G401.6 (cell line): ENCODE data around the gene RAC2.

Experiments
- FAIRE-seq: peaks from 2 replicates; lab custom pipeline; 2012; peaks lifted over from hg19 to GRCh38; lab: Jason Lieb, UNC

The RAC2 gene

DNA sequence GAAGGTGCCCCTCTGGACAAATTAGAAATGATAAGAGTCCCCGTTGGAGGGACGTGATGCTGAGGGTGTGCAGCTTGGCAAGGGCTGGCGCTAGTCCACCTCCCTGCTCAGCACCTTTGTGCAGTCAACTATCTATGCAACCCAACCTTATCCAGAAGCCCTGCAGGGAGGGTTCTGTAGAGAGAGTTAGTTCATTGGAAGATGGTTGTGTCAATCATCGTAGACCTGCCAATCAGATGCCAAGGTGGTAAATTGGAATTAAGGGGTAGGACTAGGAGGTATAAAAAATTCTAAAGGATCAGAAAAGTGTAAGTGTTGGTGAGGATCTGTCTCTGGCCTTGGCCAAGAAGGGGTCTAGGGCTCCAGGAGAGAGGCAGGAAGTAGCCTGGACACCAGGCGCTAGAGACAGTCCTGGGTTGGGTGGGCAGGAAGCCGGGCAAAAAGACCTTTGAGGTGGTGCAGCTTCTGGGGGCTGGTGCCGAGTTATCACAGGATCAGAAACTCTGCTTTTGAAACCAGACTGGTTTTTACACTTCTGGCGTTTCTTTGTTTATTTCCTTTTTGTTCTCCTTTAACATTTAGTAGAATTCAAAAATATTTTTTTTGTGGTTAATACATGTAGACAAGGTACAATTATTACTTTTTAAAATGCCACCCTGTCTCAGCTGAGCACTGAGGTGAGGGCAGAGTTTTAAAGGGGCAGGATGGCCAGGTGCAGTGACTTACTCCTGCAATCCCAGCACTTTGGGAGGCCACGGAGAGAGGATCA is 57.7 kb downstream of the RAC2 start:
- FAIRE-seq, result peak; percentile 85

DNA sequence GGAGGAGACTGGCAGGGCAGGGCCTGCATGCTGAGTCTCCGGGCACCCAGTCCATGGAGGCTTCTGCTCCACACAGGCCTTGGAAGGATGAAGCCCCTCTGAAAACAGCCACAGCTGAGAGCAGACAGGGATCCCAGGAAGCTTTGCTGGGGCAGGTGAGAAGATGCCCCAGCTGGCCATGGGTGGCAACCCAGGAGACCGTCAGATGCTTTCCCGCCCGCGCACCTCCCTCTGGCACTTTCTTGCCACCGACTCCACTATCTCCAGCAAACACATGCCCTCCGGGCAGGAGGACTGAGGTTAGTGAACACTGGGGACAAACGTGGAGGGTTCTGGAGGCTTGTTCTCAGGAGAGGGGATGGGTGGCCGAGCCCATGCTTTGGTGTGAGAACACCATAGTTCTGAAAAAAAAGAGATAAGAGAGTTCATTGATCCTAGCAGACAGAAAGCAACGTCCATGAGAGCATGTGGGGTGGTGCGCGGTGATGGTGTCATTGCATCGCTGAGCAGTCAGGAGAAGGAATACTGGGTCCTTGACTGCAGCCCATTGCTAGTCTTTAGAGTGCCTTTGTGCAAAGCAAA is 58.3 kb downstream of the RAC2 start:
- FAIRE-seq, result no peak

DNA sequence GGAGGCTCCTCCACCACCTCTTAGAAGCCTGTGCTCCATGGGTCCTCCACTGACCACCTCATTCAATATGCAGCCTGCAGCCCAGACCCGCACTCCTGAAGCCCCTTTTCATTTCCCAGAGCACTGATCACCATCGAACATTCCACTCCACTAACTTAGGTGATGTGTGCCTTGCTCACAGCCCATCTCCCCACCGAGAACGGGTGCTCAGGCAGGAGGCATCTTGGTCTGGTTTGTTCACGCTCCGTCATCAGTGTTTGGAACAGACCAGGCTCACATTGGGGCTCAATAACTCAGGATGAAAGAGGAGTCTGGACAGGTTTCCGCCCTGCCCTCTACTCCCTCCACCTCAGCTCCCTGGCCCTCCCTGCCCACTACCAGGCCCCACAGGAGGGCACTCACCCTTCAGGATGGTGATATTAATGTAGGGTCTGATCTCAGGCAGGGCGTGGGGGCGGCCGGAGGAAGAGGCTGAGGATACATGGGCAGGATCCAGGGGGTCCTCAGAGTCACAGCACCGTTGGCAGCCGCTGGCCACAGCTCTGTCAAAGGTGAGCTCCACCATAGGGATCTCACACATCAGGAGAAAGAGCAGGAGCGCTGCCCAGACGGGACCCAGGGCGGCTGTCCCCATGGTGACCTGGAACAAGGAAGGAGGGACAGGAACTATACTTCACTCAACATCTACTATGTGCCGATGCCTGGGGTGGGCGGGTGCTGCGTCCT is 59.1 kb downstream of the RAC2 start:
- FAIRE-seq, result no peak

DNA sequence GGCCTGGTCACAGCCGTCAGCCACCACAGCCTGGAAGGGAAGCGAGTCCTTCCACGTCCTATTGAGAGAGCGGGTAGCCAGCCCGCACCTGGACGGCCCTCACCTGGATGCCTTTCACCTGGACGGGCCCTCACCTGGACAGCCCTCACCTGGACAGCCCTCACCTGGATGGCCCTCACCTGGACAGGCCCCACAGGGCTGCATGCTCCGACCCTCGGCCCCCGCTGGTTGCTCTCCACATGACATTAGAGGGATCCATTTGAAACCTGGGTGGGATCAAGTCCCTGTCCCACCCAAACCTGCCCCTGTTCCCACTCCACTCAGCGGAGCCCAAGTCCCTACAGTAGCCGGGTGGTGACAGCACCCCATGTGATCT is 59.7 kb downstream of the RAC2 start:
- FAIRE-seq, result no peak

DNA sequence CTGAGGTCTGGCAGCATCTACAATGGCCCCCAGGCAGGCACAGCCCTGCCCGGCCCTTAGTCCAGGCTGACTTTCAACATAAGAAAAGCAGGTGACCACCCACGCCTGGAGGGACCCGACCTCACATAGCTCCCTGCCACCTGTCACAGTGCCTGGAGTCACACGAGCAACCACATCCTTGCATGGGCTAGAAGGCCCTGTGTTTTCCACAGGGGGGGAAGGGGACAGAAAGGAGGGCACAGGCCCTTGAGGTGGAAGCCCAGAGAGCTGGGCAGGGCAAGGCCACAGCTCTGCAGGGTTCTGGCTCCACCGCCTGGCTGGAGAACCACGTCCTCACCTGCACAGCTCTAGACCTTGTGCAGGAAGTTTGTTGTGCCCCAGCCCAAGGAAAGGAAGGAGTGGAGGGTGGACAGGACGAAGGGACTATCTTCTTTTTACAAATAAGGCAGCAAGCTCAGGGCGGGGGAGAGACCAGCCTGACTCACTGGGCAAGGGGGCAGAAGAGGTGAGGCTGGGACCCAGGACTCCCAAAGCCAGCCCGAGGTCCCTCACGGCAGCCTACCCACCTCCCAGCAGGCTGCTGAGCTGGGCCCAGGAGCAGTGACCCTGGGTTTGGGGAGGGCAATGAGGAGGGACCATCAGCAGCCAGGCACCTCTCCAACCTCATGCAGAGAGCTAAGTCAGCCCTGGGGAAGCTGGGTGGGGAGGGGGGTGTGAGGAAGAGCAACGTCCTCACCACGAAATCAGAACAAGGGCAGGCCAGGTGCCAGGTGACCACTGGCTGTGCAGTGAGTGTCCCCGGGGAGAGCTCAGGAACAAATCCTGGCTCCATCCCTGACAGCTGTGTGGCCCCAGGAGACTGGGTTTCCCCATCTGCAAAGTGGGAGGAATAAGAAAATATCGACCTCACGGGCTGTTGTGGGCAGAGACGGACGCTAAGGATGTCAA is 60.4 kb downstream of the RAC2 start:
- no peak for FAIRE-seq

DNA sequence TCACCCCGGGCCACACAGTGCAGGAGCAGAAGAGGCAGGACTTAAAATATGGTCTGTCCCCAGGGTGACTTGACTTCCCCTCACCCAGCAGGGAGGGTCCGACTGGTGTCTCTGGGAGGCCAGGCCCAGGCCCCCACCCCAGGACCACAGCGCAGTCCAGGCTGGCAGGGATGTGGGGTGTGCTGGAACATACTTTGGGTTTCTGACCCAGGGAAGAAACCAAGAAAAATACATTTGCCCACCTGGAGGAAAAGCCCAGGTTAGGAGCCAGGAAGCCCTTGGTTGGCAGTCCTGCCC is 61.2 kb downstream of the RAC2 start:
- no peak for FAIRE-seq

DNA sequence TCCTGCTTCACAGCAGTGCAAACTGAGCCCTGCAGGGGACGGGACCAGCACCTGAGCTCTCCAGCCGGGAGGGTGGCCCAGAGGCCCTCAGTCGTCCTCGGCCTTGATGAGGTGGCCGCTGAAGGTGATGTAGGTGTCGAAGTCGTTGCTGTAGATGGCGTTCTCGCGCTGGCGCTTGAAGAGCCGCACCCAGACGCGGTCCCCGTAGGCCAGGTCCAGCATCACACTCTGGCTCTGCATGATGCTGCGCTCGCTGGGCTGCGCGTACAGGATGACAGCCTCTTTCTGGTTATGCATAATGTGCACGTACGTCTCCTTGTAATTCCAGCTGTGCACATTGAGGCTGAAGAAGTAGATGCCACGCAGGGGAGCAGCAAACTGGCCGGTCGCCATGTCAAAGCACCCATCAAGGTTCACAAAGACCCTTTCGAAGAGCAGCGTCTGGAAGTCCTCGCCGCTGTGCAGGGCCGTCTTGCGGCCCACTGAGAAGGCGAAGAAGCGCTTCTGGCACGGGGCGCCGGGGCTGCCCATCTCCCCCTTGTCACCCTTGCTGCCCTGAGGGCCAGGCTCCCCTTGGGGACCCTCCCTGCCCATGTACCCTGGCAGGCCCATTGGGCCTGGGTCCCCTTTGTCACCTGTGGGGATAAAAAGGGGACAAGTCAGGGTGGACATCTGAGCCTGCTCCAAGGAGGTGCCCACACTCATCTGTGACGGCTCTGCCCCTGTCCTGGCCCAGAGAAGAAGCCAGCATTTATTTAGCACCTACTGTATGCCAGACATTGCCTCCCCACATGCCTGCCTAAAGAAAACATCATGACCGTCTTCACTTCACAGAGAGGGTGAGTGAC is 61.7 kb downstream of the RAC2 start:
- FAIRE-seq, result no peak

DNA sequence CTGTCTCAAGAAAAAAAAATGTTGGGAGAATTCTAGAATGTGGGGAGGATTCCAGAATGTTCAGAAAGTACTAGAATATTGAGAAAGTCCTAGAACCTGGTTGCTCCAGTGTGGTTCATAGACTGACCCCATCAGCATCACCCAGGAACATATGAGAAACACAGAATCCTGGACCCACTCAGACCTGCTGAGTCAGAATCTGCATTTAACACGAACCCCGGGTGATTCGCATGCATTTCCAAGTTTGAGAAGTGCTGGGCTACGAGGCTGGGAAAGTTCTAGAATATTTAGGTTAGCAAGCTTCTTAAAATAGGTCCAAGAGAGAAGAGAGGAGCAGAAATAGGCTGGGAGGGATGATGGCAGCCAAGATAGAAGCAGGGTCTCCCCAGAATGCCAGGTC is 62.4 kb downstream of the RAC2 start:
- no peak for FAIRE-seq

DNA sequence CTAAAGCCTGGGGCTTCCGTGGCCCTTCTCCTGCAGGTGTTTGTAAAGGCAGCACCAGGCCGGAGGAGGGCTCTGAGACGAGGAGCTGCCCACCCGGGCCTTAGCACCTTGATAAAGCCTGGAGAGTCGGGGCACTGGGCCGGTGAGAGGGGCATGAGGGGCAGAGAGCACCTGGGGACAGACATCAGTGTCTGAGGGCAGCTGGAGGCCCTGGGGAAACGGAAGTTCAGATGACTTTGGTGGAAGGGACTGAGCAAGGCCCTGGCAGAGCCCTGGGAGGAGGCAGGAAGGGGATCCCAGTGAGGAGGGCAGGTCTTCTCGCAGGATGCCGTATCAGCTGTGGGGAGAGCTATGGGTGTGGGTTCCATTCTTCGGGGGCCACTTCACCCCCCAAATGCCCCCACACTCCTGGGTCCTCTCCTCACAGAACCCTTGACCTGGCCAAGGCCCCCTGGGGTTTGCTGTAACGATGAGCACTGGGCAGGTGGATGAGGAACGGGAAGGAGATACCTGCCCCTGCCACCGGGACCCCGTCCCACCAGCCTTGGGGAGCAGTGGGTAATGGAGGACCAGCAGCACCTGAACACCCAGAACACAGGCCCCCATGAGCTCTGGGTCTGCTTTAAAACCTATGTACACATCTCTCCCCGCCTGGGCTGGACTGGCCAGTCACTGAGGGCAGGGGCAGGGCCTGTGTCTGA is 63.4 kb downstream of the RAC2 start:
- no peak for FAIRE-seq

DNA sequence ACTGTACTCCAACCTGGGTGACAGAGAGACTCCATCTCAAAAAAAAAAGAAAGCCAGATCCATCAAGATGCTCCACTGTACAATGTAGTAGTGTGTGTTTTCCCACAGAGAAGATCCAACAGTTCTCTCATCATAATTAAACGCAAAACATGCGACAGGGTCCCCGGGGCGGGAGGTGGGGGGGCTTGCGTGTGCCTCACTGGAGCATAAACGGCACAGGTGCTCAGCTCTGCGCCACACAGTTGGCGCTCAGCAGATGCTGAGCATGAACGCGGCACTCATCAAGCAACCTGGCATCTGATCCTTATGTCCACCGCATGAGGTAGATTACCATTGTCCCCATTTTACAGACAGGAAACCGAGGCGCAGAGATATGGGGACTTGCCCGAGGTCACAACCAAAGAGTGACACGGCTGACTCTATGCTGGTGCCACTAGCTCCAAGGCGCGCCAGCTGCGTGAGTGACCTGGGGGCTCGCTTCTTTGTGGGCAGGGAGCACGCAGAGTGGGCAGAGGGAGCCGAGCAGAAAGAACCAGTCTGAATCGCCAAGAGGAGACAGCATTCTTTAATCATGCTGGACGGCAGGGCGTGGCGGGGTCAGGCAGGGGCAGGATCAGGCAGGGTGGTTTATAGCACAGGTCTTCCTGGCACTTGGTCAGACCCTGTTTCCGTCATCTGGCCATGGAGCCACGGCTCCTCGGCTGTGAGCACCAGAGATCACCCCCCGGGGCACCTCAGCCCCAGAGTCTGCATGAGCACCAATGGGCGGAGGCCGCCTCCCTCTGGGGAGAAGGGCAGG is 64.2 kb downstream of the RAC2 start:
- no peak for FAIRE-seq

DNA sequence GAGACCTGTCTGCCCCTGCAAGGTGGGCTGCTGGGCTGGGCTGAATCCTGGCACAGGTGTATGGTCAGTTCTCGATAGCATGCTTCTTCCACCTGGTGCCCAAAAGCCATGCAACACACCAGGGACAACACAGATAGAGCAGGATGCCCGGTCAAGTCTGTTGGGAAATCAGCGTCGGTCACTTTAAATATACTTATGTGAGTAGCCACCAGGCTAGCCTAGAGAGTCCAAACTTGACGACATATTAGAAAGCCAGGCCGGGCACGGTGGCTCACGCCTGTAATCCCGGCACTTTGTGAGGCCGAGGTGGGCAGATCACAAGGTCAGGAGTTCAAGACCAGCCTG is 65.0 kb downstream of the RAC2 start:
- FAIRE-seq, result no peak

DNA sequence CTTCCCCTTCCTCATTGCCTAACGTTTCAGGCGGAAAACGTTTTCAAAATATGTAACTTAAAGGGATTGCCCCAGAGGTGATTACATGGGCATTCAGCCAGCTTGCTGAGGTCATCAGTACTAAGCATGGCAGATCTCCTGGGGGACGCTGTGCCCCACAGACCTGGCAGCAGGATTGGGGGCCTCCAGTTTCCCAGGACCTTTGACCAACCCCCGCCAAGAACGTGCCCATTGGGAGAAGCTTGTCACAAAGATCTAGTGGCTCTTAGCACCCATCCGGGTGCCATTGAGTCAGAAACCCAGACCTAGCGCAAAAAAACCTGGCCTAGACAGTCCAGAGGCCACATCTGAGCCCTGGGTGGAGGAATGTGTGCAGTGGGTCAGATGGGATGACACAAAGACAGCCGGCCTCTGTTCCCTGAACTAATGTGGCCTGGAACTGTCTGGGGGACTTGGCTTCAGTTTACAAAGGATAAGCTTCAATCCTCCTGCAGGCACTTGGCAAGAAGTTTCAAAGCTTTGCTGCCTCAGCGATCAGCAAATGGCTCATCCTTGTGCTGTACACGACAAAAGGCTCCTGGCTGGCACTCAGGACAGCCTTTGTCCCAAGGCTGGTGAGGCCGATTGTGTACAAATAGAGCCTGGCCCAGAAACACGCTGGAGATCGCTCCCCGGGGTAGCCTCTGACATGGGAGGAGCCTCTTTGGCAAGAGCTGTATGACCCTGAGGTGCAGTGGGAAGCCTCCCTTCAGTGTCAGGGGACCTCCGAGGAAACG is 65.5 kb downstream of the RAC2 start:
- no peak for FAIRE-seq

DNA sequence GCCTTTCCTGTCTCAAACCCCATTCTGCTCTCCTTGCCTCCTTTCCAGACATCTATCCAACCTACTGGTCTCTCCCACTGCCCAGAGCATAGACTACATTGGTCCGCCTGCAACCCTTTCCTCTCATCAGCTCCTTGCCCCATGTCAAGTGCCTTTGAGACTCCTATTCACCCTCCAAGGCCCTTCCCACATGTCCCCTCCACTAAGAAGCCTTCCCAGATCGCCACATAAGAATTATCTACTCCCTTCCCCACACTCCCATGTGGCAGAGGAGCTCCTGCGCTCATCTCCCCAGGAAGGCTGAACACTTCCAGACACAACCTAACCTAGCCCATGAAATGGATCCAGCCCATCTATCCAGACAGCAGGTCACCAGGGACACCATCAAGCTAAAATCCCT is 66.3 kb downstream of the RAC2 start:
- no peak for FAIRE-seq

DNA sequence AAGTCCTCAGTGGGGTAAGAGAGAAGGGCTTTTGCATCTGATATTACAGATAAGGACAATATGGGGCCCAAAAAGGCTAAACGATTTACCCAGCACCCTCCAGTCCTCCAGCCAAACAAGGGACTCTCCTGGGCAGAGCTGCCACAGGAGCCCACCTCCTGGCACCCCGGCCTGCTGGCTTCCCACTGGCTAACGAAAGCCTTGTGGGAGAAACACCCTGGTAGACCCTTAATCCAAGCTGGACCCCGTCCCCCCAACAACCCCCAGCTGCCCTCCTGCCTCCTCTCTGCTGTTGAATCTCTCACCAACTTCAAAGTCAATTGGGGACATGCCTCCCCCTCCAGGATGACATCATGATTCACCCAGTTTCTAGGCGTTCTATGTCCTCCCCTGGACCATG is 66.8 kb downstream of the RAC2 start:
- FAIRE-seq, result no peak

DNA sequence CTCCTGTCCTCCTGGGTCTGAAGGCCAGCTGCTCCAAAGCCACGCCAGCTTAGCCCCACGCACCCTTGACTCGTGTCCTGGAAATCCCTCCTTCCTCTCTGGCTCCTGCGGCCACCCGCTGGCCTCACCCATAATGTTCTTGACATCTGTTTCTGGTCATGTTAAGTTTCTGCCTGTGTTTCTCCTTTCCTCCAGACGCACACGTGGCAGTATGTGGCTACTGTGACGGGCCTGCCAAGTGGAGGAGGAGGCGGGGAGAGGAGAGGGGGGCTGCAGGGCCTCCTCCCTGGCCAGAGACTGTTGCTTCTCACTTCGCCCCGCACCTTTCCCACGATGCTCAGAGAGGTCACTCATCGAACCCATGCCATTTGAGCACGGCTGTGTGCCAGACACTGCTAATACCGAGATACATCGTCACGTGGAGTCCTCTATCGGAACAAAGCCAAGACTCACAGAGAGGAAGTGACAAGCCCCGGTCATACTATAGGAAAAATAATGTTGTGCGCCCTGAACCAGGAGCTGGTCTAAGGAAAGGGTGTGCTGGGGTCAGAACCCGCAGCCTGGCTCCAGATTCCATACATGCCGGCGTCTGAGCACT is 67.5 kb downstream of the RAC2 start:
- no peak for FAIRE-seq

DNA sequence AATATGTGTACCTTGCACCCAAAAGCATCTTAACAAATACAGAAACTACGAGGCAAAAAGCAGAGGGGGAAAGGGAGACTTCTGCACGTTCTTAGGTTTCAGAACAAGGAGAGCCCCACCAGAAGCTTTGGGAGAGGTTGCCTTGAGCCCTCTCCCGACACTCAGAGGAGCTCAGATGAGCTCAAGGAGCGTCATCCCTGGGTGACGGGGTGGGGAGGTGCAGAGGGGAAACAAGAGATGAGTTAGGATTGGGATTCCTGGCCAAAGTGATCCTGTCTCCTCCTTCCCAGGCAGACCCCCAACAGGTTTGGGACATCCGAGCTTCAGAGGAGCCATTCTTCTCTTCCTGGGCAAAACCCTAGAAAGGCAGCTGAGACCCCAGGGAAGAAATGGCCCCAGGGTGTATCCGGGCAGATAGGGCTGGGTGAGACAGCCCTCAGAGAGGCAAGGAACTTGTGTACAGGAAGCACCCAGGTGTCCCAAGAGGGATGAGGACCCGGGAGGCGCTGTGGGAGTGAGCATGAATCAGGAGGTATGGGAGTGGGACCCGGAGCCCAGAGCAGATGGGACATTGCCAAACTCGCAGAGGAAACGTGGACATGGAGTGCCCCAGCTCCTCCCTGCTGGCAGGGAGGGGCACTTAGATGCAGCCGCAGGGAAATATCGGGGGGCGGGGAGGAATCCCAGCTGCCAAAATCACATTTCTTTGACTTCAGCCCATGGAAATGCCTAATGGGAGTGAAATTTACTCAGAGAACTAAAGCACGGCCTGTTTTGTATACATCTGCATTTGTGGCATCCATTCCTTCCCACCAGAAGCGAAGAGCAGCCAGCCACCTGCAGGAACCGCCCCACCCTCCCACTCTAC is 68.4 kb downstream of the RAC2 start:
- no peak for FAIRE-seq
